ENCODE results near the gene KIF18B. TPM values are rescaled to one million over a fixed set of nuclear protein-coding genes. Genes with fewer than 3 reads are reported as not detected.

KIF18B gene
- 0.13 TPM for total RNA-seq
- long read RNA-seq = 0 reads

DNA sequence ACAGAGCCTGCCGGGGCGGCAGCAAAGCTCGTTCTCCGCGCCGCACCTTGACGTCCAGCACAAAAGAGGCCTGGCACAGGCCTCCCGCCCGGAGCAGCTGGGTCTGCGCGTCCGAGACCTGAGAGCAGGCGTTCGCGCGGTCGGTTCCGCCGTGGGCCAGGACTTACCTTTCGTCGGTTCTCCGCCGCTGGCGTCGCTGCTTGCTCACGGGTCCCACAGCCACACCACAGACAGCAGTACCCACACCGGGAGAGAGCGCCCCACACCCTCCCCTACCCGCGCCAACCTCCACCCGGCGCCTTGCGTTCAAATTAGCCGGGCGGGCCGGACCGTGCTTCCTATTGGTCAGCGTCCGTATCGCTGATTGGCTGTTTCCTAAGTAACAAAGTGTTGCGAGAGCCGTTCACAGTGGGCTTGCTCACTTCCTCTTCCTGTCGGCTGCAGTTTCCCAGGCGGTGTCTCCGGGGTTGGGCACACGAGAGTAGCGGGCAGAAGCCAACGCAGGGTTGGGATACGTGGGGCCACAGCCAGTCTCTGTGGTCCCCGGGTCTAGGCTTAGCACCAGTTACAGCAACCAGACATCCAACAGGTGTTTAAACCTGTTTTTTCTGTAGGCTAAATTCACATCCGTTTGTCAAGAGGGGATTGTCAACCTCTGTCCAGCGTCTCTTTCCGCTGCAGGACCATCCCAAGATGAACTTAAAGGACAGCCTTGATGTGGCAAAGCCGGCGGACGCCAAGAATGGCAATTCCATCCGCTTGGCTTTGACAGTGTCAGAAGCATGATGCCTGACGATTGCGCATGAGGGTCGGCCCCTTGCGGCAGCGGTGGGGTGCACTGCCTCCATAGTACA, at the start of gene KIF18B:
TSS of gene KIF18B (minus strand) at position 313 of the 854 bp plus-strand sequence. CDS start 11,429 bp downstream, outside the sequence.
- intact Hi-C loops (cut with DNase I) = no loop called here

DNA sequence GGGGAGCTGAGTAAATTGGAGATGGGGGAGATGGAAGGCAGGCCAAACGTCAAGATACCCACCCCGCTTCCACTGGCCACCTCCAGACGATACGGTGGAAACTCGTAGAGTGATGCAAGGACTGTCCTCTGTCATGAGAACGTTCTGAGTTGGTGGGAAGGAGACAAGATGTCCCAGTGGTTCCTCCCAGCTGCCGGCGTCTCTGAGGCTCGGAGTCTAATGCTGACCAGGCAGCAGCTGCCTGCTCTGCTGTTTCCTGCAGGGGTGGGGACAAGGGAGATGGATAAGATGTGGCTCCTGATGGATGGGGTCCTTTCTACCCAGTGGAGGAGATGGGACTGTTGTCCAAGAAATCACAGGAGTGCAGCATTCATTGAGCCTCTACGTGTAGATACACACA, 48.7 kb upstream of the KIF18B start:
- intact Hi-C loops (cut with DNase I) = no loop called here
- no peak for DNase-seq (ENCODE audit: low spot score)

More for the DNA sequence above, at the start of gene KIF18B:
- peak; percentile 95 for DNase-seq (ENCODE audit: low spot score)

DNA sequence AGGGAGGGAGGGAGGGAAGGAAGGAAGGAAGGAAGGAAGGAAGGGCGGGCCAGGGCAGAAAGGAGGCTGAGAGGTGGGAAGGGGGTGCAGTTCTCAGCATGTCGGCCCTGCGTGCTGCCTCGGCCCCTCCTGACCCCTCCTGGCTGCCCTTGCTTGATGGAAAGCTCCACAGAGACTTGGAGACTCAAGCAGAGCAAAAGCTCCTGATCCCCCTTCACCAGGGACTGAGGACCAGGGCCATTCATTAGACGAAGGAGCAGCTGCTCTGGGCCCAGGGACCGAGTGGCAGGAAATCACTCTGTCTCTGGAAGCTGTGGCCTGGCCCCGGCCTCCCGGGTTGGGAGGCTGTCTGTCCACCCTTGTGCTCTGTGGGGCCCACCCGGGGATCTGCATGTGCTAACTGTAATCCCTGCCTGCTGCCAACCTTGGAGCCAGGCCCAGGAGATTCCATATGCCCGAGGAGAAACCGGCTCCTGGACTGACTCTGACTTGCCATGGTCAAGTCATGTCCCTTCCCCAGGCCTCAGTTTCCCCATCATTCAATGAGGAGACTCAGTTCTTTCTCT, 47.9 kb upstream of the KIF18B start:
- intact Hi-C loops (cut with DNase I) = no loop called here
- no peak for DNase-seq (ENCODE audit: low spot score)

DNA sequence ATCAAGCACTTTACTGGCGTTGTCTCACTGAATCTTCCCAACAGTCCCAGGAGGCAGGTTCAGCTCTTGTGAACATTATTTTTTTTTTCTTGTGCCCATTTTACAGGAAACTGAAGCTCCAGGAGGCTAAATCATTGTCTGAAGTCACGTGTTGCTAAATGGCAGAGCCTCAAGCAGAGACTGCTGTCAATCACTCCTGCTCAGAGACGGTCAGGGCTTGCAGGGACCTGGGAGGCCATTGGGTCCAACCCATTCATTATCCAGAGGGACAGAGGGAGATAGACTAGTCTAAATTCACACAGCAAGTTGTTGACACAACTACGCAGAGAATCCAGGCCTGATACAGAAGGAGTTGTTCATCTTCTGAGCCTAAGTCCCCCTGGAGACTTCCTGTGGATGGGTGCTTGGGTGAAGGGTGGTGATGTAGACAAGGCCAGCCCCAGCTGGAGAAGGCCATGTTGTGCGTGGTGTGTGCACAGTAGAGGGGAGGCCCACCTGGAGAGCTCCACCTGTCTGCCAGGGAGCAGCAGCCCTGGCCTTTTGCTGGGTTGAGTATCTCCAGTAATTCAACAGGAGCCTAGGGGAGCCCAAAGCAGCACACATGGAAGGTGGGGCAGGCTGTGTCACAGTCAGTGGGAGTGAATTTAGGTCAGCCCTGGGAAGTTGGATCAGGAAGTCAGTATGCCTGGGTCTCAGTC, 44.8 kb upstream of the KIF18B start:
- intact Hi-C loops (cut with DNase I) = no loop called here
- no peak for DNase-seq (ENCODE audit: low spot score)

DNA sequence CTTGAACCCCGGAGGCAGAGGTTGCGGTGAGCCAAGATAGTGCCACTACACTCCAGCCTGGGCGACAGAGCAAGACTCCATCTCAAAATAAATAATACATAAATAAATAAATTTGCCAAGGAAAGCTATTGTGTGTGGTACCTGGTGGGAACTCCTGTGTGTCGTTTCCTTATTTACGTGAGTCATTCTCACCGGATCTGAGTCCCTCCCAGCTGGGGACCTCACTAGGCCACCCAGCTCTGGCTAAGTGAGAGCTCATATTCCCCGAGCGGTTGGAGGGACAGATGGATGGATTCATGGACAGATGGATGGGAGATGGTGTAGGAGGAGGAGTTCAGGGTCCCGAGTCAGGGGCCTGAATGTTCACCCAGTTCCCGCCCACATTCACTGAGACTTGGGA, 43.4 kb upstream of the KIF18B start:
- no peak for DNase-seq (ENCODE audit: low spot score)
- intact Hi-C loops (cut with DNase I) = no loop called here

DNA sequence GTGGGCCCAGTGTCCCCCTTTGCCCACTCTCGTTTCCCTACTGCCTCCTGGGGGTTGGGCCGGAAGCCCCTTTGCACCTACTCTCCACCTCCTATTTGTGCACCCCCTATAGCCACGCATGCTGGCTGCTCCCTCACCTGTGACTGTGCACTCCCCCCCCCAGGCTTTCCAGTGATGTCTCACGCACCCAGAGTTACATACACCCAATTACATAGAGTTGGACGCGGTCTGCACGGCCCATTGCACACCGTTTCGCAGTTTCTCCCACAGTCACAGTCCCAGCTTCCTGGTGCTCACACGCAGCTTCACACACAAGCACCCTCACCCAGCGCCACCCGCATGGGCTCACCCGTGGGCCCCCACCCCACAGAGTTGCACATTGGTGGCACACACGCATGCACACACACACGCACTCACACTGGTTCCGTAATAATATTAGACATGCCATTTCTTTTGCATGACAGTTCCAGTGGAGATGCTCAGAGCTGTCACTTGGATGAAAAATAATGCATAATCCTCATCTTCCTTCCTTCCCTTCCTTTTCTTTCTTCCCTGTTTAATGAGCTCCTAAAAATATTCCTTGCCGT, 42.1 kb upstream of the KIF18B start:
- intact Hi-C loops (cut with DNase I) = no loop called here

DNA sequence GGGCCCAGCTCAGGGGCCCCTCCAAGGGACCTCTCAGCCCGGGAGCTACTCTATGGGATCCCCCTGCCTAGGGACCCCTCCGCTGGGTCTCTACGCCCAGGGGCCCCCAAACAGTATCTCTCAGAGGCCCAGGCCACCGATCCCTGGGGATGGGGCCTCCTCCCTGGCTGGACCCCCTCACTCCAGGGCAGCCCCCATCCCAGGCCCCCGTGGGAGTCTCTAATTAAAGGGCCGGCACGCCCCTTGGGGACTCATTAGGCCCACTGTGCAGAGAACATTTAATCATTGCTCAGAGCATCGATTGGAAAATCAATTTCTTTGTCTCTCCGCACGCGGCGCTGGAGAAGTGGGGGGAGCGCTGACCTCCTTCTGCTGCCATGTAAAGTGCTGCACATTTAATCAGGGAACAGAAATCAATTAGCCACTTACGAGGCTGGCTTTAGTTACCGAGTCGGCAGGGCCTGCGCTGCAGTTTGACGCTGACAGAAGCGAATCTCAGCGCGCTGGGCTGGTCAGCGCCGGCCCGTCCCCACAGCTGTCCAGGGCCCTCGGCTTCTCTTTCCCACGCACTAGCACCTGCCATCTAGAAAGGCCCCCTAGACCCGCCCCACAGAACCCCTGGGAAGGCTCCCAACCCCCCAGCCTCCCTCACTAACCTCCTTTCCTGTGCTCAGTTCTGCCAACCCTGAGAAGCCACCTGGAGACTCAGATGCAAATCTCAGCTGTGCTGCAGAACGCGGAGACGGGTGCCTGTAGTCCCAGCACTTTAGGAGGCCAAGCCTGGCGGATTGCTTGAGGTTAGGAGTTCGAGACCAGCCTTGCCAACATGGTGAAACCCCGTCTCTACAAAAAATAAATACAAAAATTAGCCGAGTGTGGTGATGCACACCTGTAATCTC, 40.7 kb upstream of the KIF18B start:
- intact Hi-C loops (cut with DNase I) = no loop called here

More for the DNA sequence above, 42.1 kb upstream of the KIF18B start:
- no peak for DNase-seq (ENCODE audit: low spot score)

DNA sequence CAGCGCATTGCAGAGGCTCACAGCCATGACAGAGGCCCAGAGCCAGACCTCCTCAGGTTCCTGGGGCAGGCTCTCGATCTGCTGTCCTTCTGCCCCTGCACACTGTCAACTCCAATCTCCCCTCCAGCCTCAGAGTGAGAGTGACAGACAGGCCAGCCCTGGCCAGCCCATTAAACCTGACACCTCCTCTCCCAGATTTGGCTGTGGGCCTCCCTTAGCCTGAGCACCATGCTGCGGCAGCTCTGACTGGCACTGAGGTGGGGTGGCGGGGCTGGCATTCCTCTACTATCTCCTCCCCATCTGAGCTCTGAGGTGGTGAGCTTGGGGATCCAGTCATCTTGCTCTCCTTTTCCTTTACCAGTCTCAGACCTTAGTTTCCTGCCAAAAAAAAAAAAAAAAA, 36.0 kb upstream of the KIF18B start:
- intact Hi-C loops (cut with DNase I) = no loop called here
- peak; percentile 82 for DNase-seq (ENCODE audit: low spot score)

More for the DNA sequence above, 40.7 kb upstream of the KIF18B start:
- no peak for DNase-seq (ENCODE audit: low spot score)

DNA sequence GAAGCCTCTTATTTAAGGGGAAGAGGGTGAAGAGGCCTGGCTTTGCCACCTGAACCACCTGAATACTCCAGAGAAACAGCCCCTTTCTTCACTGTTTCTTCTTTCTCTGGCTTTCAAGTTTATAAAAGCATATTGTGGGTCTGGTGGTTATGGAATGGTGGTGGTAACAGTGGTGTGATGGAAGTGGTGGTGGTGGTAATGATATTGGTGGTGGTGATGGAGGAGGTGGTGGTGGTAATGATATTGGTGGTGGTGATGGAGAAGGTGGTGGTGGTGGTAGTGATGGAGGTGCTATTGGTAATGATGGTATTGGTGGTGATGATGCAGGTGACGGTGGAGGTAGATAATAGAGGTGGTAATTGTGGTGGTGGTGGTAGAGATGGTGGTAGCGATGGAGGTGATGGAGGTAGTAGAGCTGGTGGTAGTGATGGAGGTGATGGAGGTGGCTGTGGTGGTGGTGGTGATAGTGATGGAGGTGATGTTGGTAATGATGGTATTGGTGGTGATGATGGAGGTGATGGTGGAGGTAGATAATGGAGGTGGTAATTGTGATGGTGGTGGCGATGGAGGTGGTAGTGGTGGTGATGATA, 34.6 kb upstream of the KIF18B start:
- DNase-seq (ENCODE audit: low spot score) = no peak
- intact Hi-C loops (cut with DNase I) = no loop called here

DNA sequence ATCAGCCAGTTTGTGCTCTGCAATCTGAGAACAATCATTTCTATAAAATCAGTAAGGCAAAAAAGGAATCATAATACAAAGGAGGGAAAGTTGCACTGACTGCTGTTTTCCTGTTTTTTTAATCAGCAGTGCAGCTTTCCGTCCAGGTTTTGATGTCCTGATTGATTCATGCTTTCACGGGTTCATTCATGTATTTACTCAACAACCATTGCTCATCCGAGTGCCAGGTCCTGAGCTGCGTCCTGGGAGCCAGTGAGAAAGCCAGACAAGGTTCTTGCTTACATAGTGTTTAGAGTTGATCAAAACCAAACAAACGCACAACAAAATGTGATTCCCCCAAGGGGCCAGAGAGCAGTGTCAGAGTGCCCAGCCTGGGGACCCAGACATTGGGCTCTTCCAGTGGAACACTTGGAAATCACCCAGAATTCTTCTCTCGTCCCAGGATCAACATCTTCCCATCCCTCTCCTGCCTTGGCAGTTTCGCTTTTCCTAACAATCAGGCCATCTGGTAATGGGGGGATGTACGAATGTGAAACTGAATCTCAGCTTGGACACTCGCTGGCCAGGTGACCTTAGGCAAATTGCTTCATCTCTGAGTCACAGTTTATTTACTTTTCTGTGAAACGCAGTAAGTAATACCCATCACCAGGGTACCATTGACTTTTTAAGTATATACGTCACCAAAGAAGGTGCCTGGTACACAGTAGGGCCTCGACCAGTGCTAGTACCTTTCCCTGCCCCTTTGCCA, 33.8 kb upstream of the KIF18B start:
- intact Hi-C loops (cut with DNase I) = no loop called here
- DNase-seq (ENCODE audit: low spot score) = no peak

DNA sequence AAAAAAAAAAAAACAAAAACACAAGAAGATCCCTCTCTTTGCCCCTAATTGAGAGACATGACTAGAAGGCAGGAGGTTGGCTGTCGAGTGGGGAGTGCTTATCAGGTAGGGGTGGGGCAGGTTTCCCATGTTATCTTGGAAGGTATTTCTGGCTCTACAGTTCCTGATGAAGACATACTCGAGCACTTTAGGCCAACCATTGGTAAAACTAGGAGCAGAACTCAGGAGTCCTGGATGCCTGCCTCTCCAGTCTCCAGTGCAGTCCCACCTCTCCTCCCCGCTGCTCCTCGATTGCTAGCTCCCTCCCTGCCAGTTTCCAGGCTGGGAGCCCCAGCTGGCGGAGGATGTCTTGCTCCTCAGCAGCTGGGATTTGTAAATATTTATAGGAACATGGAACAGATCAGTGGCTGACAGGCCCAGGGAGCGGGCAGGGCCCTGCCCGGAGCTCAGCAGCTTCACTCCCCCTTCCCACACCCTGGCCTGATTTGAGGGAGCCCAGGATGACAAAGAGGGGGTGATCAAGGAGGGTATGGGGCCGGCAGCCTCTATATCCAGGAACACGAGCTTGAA, 31.9 kb upstream of the KIF18B start:
- DNase-seq (ENCODE audit: low spot score) = no peak
- intact Hi-C loops (cut with DNase I) = loop anchor here (2.0 kb wide), 1 partner anchor 63 kb away; no protein-coding TSS in a partner anchor

DNA sequence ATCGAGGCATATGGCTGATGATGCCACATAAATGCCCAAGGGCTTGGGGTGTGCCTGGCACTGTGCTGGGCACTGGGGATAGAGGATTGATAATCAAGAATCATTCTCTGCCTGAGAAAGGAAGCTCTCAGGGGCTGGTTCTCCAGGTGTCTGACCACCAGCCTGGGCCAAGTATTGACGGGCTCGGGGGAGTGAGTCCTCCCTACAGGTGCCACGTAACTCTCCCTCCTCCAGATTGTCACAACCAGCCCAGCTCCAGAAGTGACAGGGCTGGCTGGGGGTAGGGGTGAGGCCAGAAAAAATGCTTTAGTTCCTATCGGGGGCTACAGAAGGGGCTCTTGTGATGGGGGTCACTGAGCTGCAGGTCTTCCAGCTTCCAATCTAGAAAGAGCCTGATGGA, 31.2 kb upstream of the KIF18B start:
- intact Hi-C loops (cut with DNase I) = loop anchor here (2.0 kb wide), 1 partner anchor 62 kb away; no protein-coding TSS in a partner anchor
- DNase-seq (ENCODE audit: low spot score) = no peak

DNA sequence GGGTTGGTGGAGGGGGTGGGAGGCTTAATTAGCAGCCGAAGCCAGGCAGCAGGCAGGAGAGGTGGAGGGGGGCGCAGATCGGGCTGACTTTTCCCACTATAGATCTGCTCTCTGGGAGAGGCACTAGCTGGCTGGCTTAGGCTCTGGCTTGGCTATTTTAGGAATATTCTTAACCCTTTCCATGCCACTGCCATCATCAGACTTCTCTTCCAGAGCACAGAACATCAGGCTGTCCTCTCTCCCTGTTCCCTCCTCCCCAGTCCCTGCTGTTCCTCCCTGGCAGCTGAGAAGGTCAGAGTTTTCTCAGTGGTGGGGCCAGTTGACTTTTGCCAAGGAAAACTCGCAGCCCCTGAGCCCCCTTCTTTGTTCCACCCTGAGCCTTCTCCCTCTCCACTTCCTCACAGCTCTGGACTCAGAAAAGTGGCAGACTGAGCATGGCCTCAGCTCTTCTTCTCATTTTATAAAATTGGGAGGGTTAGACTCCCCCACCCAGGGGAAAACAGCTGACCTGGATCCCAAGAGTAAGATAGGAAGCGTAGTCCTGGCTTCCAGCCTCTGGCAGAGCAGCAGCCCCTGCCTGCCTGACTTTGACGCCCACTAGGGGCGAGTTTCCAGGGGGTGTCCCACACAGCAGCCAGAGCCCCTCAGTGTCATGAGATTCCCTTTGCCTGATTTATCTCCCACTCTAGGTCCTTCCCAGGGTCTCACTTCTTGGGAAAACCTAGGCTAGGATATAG, 30.4 kb upstream of the KIF18B start:
- intact Hi-C loops (cut with DNase I) = loop anchor here (2.0 kb wide), 1 partner anchor 61 kb away; no protein-coding TSS in a partner anchor
- no peak for DNase-seq (ENCODE audit: low spot score)

DNA sequence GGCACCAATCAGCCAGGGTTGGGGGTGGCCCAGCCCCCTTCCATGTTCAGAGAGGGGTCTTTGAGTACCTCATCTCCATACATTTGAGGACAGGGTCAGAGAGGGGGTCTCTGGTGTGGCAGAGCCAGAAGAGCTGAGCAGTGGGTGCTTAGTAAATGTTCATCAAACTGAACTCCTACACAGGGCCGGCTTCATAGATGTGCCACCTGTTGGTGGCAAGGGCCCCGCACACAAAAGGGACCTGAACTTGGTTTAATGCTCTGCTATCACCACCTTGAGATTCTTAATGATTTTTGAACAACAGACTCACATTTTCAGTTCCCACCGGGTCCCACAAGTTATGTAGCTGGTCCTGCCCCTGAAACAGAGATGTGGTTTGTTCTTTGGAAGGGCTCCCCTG, 29.5 kb upstream of the KIF18B start:
- no peak for DNase-seq (ENCODE audit: low spot score)
- intact Hi-C loops (cut with DNase I) = no loop called here

DNA sequence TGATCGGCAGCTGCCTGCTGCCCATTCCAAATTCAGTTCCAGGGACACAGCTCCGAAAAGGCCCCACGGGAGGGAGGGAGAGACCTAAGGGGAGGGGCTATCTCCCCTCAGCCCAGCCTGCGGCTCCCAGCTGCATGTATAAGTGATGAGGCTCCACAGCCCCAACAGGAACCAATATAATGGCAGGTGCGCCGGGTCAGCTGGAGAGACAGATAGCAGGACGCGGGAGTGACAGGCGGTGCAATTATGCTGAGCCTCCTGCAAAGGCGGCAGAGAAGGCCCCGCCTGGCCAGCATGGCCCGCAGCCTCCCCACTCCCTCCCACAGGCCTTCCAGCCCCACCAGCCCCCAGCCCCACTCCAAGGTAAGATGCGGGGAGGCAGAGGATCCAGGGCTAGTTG, 28.6 kb upstream of the KIF18B start:
- DNase-seq (ENCODE audit: low spot score) = no peak
- intact Hi-C loops (cut with DNase I) = no loop called here

DNA sequence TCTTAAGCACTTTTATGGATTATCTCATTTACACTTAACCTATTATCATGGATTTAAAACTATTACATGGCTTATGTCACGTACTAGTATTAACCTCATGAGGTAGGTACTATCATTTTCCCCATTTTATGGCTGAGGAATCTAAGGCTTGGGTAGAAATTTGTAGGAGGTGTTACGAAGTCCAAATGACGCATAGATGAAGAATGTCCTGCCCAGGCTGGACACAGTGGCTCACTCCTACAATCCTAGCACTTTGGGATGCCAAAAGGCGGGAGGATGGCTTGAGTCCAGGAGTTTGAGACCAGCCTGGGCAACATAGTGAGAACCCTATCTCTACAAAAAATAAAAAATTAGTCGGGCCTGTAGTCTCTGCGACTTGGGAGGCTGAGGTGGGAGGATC, 25.4 kb upstream of the KIF18B start:
- DNase-seq (ENCODE audit: low spot score) = no peak
- intact Hi-C loops (cut with DNase I) = no loop called here
